ENCODE results near the gene RRP36.

Gene RRP36

DNA sequence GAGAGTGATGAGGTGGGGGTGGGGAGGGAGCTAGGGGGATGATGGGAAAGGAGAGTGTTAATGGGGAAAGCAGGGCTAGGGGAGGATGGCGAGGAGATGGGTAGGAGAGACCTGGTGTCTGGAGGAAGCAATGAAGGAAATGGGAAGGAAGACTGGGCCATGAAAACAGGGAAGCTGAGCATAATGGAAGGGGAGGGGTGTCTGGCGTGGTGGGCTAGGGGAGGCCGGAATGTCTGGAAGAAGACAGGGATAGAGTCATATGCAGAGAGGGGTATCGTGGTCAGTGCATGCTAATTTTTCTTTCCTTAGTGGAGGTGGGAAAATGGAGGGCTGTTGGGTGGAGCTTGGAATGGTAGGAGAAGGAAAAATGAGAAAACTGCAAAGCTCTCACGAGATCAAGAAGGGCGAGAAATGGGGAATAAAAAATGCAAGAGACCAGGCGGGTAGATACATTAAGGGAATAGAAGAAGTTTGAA lies 7.0 kb upstream of the RRP36 start:
- H3K27ac Mint-ChIP-seq: peak overlapping the region; percentile 98
- peaks cover 27 to 60% of the 10 kb centered on the region in 2 donors for H3K36me3 Mint-ChIP-seq
- peaks cover 39 to 72% of the 10 kb centered on the region in 2 donors for H3K4me1 Mint-ChIP-seq
- no peaks in the 10 kb centered on the region for H3K27me3 Mint-ChIP-seq
- ATAC-seq (replicated peaks) (no peak), DNase-seq (no peak)
- H3K4me3 Mint-ChIP-seq: peak overlapping the region; percentile 96 to 99
- no peaks in the 10 kb centered on the region for H3K9me3 Mint-ChIP-seq

DNA sequence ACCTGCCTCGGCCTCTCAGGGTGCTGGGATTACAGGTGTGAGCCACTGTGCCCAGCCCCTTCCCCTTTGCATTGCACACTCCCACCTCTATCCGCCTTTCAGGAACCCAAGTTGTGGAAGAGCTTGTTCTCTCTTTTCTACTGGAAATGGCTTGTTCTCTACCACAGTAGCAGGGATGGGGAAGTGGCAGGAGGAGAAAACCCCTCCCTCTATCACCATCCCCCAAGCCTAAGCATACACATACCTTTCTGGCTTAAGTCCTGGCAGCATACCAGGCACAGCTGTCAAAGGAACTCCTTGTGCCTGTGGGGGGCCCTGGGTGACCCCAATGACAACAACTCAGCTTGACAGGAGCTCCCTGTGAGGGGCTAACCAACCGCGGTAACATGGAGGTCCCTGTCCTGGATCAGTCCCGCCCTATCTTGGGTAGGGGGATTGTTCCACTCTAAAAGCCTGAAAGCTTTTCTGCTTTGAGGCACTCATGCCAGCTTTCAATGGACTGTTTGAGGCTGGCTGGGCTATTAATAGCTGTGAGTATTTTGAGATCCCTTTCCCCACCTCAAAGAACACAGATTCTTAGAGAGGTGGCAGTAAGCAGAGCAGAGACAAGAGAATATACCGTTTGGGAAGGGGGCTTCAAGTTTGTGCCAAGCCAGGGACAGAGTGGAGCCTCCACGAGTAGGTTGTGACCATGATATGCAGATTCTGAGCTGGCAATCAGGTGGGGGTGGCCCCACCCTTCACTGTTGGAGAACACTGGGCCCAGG lies 5.1 kb upstream of the RRP36 start:
- ATAC-seq (replicated peaks): no peak
- Mint-ChIP-seq H3K4me3 (peak overlapping the region; percentile 35 to 37), H3K4me1 (peaks cover 43 to 71% of the 10 kb centered on the region in 2 donors), H3K27ac (peak overlapping the region; percentile 57), H3K36me3 (peaks cover 28 to 55% of the 10 kb centered on the region in 2 donors), H3K9me3 (no peaks in the 10 kb centered on the region), H3K27me3 (no peaks in the 10 kb centered on the region)
- no peak for DNase-seq

DNA sequence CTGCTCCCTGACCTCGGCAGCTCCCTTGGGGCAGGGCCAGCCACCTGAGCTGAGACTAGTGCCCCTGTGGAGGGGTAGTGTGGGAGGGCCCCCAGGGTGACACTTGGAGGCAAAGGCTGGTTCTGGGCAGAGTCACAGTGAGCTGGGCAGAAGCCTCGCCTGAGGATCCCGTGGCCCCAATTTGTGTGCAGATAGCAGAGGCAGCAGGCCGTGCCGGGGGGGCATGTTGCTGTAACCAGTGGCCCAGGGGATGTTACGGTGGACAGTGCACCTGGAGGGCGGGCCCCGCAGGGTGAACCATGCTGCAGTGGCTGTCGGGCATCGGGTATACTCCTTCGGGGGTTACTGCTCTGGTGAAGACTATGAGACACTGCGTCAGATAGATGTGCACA lies 4.5 kb upstream of the RRP36 start:
- no peak for DNase-seq
- no peak for ATAC-seq (replicated peaks)
- Mint-ChIP-seq H3K4me1 (peaks cover 38 to 65% of the 10 kb centered on the region in 2 donors), H3K9me3 (no peaks in the 10 kb centered on the region), H3K36me3 (peaks cover 27 to 54% of the 10 kb centered on the region in 2 donors), H3K27ac (peak overlapping the region; percentile 22), H3K4me3 (no peak overlapping the region), H3K27me3 (no peaks in the 10 kb centered on the region)

DNA sequence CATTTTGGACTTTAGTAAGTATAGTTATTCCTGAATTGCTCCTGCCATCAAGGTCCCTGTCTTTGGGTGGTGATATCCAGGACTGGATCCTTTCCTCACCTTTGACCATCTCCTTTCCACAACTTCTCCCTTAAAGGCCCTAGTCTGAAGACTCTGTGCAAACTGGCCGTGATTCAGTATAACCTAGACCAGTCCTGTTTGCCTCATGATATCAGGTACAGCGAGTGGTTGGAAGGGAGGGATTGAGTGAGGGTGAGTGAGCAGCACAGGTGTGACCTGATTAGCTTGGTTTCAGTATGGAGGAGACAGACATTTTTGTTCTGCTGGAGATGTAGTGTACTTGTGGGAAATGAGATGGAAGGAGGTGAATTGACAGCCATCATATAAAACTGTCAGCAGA lies 2.3 kb upstream of the RRP36 start:
- H3K36me3 Mint-ChIP-seq: peaks cover 23 to 45% of the 10 kb centered on the region in 2 donors

DNA sequence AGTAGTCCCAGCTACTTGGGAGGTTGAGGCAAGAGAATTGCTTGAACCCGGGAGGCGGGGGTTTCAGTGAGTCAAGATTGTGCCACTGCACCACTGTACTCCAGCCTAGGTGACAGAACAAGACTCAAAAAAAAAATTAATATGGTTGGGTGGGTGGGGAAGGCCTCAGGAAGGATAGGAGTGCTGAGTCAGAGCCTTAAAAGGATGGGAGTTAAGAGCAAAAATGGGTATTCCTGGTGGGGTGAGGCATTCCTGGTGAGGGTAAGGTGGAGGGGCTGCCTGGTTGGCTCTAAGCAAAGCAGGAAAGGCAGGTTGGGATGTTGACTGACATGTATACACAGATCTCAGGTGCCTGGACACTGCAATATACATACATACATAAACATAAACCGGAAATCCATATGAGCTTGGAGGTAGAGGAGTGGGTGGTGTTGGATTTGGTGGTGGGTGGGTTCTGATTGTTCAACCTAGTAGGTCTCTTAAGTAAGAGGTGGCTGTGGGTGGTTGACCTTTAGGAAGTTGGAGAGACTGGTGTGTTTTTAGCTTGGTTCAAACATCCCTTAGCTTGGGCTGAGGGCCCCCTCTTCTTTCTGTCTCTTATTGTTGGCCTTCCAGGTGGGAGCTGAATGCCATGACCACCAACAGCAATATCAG lies 1.2 kb upstream of the RRP36 start:
- Mint-ChIP-seq H3K27ac (no peak overlapping the region), H3K36me3 (peaks cover 29 to 51% of the 10 kb centered on the region in 2 donors), H3K27me3 (no peaks in the 10 kb centered on the region), H3K4me3 (peak overlapping the region; percentile 44 to 97), H3K9me3 (no peaks in the 10 kb centered on the region), H3K4me1 (peaks cover 27 to 43% of the 10 kb centered on the region in 2 donors)
- ATAC-seq (replicated peaks) (no peak), DNase-seq (no peak)

More for the DNA sequence above, 2.3 kb upstream of the RRP36 start:
- H3K9me3 Mint-ChIP-seq: no peaks in the 10 kb centered on the region
- DNase-seq (no peak), ATAC-seq (replicated peaks) (no peak)
- peaks cover 26 to 46% of the 10 kb centered on the region in 2 donors for H3K4me1 Mint-ChIP-seq
- no peak overlapping the region for H3K27ac Mint-ChIP-seq
- H3K27me3 Mint-ChIP-seq: no peaks in the 10 kb centered on the region
- H3K4me3 Mint-ChIP-seq: no peak overlapping the region

DNA sequence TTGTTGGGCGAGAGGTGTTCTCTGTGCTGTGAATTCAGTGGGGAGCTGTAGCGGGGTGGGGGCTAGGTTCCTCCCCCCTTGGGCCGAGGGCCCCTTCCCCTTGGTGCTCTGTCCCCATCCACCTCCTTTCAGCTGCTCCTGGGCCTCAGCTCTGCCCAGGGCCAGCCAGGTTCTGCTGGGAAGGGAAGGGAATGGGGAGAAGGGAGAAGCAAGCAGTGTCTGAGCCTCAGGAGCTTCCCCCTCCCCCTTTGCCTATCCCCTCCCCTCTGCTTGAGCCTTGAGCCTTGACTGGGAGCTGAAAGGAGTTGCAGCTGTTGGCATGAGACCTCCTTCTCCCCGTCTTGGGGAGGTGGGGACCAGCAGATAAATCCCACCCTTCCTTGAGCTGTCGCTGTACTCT lies 576 bp upstream of the RRP36 start:
- Mint-ChIP-seq H3K27ac (peak overlapping the region; percentile 85), H3K36me3 (peaks cover 31 to 52% of the 10 kb centered on the region in 2 donors), H3K4me1 (peaks cover 27 to 42% of the 10 kb centered on the region in 2 donors), H3K9me3 (no peaks in the 10 kb centered on the region), H3K27me3 (no peaks in the 10 kb centered on the region), H3K4me3 (peak overlapping the region; percentile 84 to 97)
- ATAC-seq (replicated peaks) (no peak), DNase-seq (no peak)

DNA sequence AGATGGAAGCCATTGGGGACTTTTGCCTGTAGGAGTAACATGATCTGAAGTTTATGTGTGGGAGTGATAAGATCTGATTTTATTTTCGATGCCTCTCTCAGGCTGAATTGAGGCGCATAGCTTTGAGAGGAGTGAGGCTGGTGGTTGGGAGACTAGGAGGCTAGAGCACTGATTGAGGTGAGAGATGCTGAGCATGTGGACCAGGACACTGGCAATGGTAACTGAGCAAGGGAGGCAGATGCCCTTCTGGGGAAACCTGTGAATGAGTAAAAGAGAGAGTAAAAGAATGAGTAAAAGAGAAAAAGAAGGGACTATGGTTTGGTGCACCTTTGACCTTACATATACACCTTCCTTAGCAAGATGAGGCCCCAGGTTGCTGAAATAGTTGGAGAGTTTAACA lies 3.0 kb downstream of the RRP36 start:
- ATAC-seq (replicated peaks): no peak

DNA sequence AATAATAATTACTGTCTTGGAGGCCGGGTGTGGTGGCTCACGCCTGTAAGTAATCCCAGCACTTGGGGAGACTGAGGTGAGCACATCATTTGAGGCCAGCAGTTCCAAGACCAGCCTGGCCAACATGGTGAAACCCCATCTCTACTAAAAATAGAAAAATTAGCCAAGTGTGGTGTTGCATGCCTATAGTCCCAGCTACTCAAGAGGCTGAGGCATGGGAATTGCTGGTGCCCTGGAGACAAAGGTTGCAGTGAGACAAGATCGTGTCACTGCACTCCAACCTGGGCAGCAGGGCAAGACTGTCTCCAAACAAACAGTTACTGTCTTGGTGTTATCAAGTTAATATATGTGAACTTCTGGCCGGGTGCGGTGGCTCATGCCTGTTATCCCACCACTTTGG lies 4.9 kb downstream of the RRP36 start:
- H3K9me3 Mint-ChIP-seq: no peaks in the 10 kb centered on the region
- ATAC-seq (replicated peaks) (no peak), DNase-seq (no peak)
- peaks cover 37 to 51% of the 10 kb centered on the region in 2 donors for H3K36me3 Mint-ChIP-seq
- no peaks in the 10 kb centered on the region for H3K27me3 Mint-ChIP-seq
- H3K27ac Mint-ChIP-seq: no peak overlapping the region
- no peak overlapping the region for H3K4me3 Mint-ChIP-seq
- H3K4me1 Mint-ChIP-seq: peaks cover 9 to 15% of the 10 kb centered on the region in 2 donors

More for the DNA sequence above, 3.0 kb downstream of the RRP36 start:
- Mint-ChIP-seq H3K4me3 (no peak overlapping the region), H3K27me3 (no peaks in the 10 kb centered on the region), H3K9me3 (no peaks in the 10 kb centered on the region), H3K27ac (no peak overlapping the region), H3K36me3 (peaks cover 30 to 49% of the 10 kb centered on the region in 2 donors), H3K4me1 (peaks cover 21 to 22% of the 10 kb centered on the region in 2 donors)
- DNase-seq: no peak

DNA sequence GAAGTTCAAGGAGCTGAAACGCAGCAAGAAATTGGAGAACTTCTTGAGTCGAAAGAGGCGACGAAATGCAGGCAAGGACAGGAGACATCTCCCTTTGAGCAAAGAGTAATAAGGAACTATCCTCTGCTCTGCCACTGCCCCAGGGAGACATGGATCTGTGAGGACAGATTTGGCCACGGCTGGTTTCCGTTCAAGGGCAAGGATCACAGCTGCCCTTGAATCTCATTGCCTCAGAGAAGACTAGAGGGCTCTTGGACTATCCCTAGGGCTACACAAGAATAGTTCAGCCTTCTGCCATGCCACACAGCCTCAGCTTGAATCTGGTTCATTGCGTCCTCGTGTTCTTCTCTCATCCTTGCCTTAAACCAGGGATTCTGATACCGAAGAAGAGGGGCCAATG lies 7.7 kb downstream of the RRP36 start:
- H3K27ac Mint-ChIP-seq: no peak overlapping the region
- DNase-seq: no peak
- H3K4me1 Mint-ChIP-seq: peaks cover 12 to 14% of the 10 kb centered on the region in 2 donors
- H3K4me3 Mint-ChIP-seq: no peak overlapping the region
- no peaks in the 10 kb centered on the region for H3K9me3 Mint-ChIP-seq
- H3K27me3 Mint-ChIP-seq: no peaks in the 10 kb centered on the region
- no peak for ATAC-seq (replicated peaks)
- peaks cover 39 to 66% of the 10 kb centered on the region in 2 donors for H3K36me3 Mint-ChIP-seq

DNA sequence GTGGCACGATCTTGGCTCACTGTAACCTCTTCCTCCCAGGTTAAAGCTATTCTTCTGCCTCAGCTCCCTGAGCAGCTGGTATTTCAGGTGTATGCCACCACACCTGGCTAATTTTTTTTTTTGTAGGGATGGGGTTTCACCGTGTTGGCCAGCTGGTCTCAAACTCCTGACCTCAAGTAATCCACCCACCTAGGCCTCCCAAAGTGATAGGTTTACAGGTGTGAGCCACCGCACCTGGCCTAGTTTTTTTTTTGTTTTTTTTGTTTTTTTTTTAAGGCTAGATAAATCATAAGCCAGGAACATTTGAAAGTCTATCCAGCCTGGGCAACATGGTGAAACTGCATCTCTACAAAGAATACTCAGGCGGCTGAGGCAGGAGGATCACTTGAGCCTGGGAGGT lies 10.9 kb downstream of the RRP36 start:
- H3K27ac Mint-ChIP-seq: no peak overlapping the region
- H3K36me3 Mint-ChIP-seq: peaks cover 36 to 64% of the 10 kb centered on the region in 2 donors
- no peaks in the 10 kb centered on the region for H3K9me3 Mint-ChIP-seq
- DNase-seq (no peak), ATAC-seq (replicated peaks) (no peak)
- no peaks in the 10 kb centered on the region for H3K27me3 Mint-ChIP-seq
- H3K4me3 Mint-ChIP-seq: no peak overlapping the region
- H3K4me1 Mint-ChIP-seq: peaks cover 6% of the 10 kb centered on the region in 2 donors

DNA sequence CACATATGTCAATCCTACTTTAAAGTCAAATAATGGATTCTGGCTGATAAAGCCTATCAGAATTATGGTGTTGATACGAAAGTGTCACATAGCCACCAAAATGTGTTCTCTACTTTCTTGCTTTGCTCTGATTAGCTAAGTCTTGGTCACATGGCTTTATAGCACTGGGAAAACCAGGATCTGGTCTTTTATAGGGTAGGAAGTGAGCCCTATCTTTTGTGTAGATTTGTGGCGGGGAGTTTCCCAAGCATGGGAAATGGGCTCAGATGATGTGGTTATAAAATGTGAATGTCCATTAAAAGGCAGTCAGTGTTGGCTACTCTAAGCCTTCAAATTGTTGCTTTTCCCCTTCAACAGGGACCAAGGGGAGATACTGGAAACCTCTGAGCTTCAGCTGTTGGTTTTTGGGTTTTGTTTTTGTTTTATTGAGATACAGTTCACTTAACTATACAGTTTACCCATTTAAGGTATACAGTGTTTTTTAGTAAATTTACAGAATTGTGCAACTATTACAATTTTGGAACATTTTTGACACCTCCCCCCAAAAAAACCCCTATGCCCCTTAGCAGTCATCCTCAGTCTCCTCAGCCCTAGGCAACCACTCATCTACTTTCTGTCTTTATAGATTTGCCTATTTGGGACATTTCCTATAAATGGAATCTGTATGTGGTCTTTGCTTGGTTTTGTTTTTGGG lies 12.2 kb downstream of the RRP36 start:
- ATAC-seq (replicated peaks): no peak
- H3K36me3 Mint-ChIP-seq: peaks cover 34 to 68% of the 10 kb centered on the region in 2 donors

DNA sequence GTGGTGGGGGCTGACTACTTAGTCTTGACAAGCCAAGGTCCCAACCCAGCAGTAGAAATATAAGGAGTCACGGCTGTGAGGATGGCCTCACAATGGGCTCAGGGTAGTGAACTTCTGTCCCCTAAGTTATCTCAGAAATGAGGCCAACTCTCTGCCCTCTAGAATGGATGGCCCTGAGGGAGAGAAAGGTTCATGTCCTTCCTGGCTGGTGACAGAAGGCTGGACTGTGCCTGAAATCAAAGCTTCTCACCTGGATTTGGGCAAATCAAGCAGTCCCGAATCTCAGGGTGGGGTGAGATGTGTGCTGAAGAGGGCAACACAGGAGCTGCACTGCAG lies 12.7 kb downstream of the RRP36 start:
- no peak overlapping the region for H3K4me3 Mint-ChIP-seq
- DNase-seq (no peak), ATAC-seq (replicated peaks) (no peak)
- H3K4me1 Mint-ChIP-seq: peaks cover 4 to 6% of the 10 kb centered on the region in 2 donors
- no peak overlapping the region for H3K27ac Mint-ChIP-seq
- no peaks in the 10 kb centered on the region for H3K27me3 Mint-ChIP-seq
- H3K9me3 Mint-ChIP-seq: no peaks in the 10 kb centered on the region
- H3K36me3 Mint-ChIP-seq: peaks cover 35 to 69% of the 10 kb centered on the region in 2 donors

More for the DNA sequence above, 12.2 kb downstream of the RRP36 start:
- H3K4me3 Mint-ChIP-seq: no peak overlapping the region
- H3K4me1 Mint-ChIP-seq: peaks cover 4 to 6% of the 10 kb centered on the region in 2 donors
- no peaks in the 10 kb centered on the region for H3K9me3 Mint-ChIP-seq
- H3K27ac Mint-ChIP-seq: peak overlapping the region; percentile 21
- DNase-seq: no peak
- no peaks in the 10 kb centered on the region for H3K27me3 Mint-ChIP-seq

DNA sequence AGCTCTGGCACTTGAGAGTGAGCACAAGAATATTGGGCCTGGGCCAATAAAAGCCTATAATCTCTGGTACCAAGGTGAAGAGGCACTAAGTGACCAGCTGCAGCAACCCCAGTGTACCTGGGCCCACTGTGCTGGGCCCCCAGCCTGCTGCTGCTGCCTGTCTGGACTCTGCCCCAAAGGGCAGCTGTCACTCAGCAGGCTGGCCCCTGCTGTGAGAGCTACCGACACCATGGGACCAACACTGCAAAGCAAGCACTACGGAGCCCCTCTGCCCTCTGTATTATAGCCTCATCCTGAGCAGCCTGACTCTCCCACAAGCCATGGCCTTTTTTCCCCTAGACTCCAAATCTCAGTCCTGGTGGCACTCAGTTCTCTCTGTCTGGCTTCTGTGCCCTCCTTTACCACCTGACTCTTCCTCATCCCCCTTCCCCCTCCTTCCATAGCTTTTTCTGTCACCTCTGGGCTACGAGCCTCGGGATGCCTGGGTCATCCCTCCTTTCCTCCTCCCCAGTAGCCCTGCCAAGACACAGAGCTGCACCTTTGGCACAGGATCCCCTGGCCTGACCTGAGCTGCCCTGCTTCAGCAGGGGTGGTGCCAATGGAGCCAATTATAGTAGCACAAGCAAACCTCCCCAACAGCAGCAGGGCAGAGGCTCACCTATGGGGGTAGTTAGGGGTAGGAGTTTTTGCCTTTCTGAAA lies 14.2 kb downstream of the RRP36 start:
- Mint-ChIP-seq H3K4me3 (no peak overlapping the region), H3K27me3 (no peaks in the 10 kb centered on the region), H3K9me3 (no peaks in the 10 kb centered on the region), H3K4me1 (peaks cover 4 to 6% of the 10 kb centered on the region in 2 donors), H3K36me3 (peaks cover 32 to 70% of the 10 kb centered on the region in 2 donors), H3K27ac (peak overlapping the region; percentile 11)
- no peak for ATAC-seq (replicated peaks)
- no peak for DNase-seq

DNA sequence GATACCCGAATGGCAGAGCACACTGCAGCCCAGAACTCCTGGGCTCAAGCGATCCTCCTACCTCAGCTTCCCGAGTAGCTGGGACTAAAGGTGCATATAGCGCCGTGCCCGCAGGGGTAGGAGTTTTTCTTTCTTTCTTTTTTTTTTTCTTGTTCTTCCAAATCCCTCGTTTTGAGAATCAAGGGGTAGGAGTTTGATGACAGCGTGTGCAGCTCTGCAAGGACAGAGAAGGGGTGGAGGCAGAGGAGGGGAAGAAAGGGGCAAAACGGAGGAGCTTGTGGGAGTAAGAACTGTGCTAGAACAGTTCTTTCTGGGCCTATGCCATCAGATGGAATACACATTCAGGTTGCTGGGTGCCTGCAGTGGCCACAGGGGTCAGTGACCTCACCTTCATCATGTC lies 15.3 kb downstream of the RRP36 start:
- peak overlapping the region; percentile 20 for H3K27ac Mint-ChIP-seq
- ATAC-seq (replicated peaks) (no peak), DNase-seq (no peak)
- H3K4me1 Mint-ChIP-seq: peaks cover 4 to 6% of the 10 kb centered on the region in 2 donors
- no peak overlapping the region for H3K4me3 Mint-ChIP-seq
- H3K9me3 Mint-ChIP-seq: no peaks in the 10 kb centered on the region
- H3K27me3 Mint-ChIP-seq: no peaks in the 10 kb centered on the region
- peaks cover 36 to 70% of the 10 kb centered on the region in 2 donors for H3K36me3 Mint-ChIP-seq
